ENCODE data around the gene USP36. TPM values are rescaled to one million over a fixed set of nuclear protein-coding genes. Genes with fewer than 3 reads are reported as not detected.
A peak's percentile ranks its signal among the peaks of the same experiment; 100 is the strongest.
"Not testable (repeated sequence)": the region's sequence is repeated elsewhere in the genome, so short reads cannot be mapped to it uniquely, and the experiment has no call there.

The USP36 gene
- total and polyA plus RNA-seq, 3 experiments from 2014 or later = 43.2 to 122 (median 118) TPM

DNA sequence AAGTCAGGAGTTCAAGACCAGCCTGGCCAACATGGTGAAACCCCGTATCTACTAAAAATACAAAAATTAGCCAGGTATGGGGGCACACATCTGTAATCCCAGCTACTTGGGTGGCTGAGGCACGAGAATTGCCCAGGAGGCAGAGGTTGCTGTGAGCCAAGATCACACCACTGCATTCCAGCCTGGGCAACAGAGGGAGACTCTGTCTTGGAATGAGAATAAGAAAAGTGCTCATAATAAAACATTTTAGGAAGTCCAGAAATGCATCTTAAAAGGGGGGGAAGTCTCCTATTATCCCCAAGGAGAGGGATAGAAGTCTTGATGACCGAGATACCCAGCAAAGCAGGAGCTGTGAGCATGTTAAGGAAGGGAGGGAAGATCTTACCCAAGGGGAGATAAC is 26.4 kb upstream of the USP36 start:
- H3K27me3 Mint-ChIP-seq = peaks cover 12 to 20% of the 10 kb centered on the region in 2 donors
- H3K4me3 Mint-ChIP-seq; H3K4me3 ChIP-seq (ENCODE audit: low read length); POLR2A ChIA-PET; H3K27ac ChIP-seq (ENCODE audit: low read depth, low read length); H3K4me1 Mint-ChIP-seq; H3K36me3 Mint-ChIP-seq; H3K9me3 Mint-ChIP-seq; H3K27ac Mint-ChIP-seq; H3K9me3 ChIP-seq (ENCODE audit: low read length); H3K36me3 ChIP-seq (ENCODE audit: insufficient read depth, low read length); DNase-seq; H3K4me1 ChIP-seq (ENCODE audit: insufficient read depth, low read length); H3K27me3 ChIP-seq (ENCODE audit: insufficient read depth, low read length, poor library complexity, severe bottlenecking): not testable (repeated sequence)
- CTCF ChIA-PET = interaction anchor here (1.2 to 3.0 kb wide), 5 partner anchors 11 to 179 kb away, joined by 3 to 21 read pairs (median 7); no protein-coding TSS in a partner anchor

DNA sequence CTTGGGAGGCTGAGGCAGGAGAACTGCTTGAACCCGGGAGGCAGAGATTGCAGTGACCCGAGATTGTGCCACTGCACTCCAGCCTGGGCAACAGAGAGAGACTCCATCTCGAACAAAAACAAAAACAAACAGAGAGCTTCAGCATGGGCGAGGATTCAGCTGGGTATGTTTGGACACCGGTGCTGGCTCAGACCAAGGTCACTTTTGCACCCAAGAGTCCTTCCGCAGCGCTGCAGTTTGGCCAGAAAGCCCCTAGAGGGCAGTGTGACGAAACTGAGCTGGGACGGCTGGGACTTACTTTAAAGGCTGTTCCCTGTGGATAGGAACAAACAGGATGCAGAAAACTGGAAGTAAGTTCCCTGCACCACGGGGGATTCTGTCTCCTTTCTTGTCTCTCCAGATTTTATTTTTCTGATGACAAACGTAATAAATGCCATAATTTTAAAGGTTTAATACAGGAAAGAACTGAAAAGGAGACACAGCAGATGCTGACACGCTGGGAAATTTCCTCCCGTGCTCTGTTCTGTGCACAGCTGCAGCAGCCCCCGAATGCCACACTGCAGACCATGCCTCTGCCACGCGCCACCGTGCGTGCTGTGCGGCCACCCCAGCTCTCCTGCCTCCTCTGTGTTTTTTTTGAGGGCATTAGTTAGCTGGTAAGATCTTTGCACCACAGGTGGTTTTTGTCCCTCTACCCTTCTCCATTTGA is 25.2 kb upstream of the USP36 start:
- Histone ChIP-seq H3K27ac (ENCODE audit: low read depth, low read length) (no peak overlapping the region), H3K27me3 (ENCODE audit: insufficient read depth, low read length, poor library complexity, severe bottlenecking) (no peaks in the 10 kb centered on the region), H3K4me3 (ENCODE audit: low read length) (no peak overlapping the region), H3K9me3 (ENCODE audit: low read length) (no peaks in the 10 kb centered on the region), H3K4me1 (ENCODE audit: insufficient read depth, low read length) (peaks cover 5% of the 10 kb centered on the region), H3K36me3 (ENCODE audit: insufficient read depth, low read length) (no peaks in the 10 kb centered on the region)
- Mint-ChIP-seq H3K36me3 (no peaks in the 10 kb centered on the region), H3K4me1 (peaks cover 0 to 3% (median 0%) of the 10 kb centered on the region in 3 donors), H3K27me3 (peaks cover 17 to 20% of the 10 kb centered on the region in 2 donors), H3K27ac (no peak overlapping the region), H3K4me3 (peak overlapping the region in 1 of 7 donors; percentile 40), H3K9me3 (no peaks in the 10 kb centered on the region)
- ChIA-PET POLR2A (no interaction called here), CTCF (interaction anchor here (0.8 to 3.0 kb wide), 17 partner anchors 9 to 180 kb away, joined by 3 to 21 read pairs (median 4); no protein-coding TSS in a partner anchor)
- DNase-seq = peak; percentile 32 to 71 (median 51)

DNA sequence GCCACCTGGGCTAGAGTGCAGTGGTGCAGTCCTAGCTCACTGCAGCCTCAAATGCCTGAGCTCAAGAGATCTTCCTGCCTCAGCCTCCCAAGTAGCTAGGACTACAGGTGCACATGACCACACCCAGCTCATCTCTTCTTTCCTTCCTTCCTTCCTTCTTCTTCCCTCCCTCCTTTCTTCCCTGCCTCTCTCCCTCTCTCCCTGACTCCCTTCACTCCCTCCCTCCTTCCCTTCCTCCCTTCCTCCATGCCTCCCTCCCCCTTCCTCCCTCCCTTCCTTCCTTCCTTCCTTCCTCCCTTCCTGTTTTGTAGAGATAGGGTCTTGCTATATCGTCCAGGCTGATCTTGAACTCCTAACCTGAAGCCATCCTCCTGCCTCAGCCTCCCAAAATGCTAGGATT is 23.5 kb upstream of the USP36 start:
- Mint-ChIP-seq H3K36me3 (no peaks in the 10 kb centered on the region), H3K27me3 (peaks cover 16 to 20% of the 10 kb centered on the region in 2 donors), H3K4me3 (no peak overlapping the region), H3K4me1 (peaks cover 0 to 3% (median 0%) of the 10 kb centered on the region in 3 donors), H3K27ac (peak overlapping the region in 1 of 8 donors; percentile 82), H3K9me3 (no peaks in the 10 kb centered on the region)
- CTCF ChIA-PET = interaction anchor here (3.0 kb wide), 1 partner anchor 108 kb away, joined by 21 read pairs; no protein-coding TSS in a partner anchor
- Histone ChIP-seq H3K4me3 (ENCODE audit: low read length) (no peak overlapping the region), H3K36me3 (ENCODE audit: insufficient read depth, low read length) (no peaks in the 10 kb centered on the region), H3K4me1 (ENCODE audit: insufficient read depth, low read length) (peaks cover 5% of the 10 kb centered on the region), H3K27me3 (ENCODE audit: insufficient read depth, low read length, poor library complexity, severe bottlenecking) (no peaks in the 10 kb centered on the region), H3K27ac (ENCODE audit: low read depth, low read length) (no peak overlapping the region), H3K9me3 (ENCODE audit: low read length) (no peaks in the 10 kb centered on the region)
- POLR2A ChIA-PET = no interaction called here
- no peak for DNase-seq

DNA sequence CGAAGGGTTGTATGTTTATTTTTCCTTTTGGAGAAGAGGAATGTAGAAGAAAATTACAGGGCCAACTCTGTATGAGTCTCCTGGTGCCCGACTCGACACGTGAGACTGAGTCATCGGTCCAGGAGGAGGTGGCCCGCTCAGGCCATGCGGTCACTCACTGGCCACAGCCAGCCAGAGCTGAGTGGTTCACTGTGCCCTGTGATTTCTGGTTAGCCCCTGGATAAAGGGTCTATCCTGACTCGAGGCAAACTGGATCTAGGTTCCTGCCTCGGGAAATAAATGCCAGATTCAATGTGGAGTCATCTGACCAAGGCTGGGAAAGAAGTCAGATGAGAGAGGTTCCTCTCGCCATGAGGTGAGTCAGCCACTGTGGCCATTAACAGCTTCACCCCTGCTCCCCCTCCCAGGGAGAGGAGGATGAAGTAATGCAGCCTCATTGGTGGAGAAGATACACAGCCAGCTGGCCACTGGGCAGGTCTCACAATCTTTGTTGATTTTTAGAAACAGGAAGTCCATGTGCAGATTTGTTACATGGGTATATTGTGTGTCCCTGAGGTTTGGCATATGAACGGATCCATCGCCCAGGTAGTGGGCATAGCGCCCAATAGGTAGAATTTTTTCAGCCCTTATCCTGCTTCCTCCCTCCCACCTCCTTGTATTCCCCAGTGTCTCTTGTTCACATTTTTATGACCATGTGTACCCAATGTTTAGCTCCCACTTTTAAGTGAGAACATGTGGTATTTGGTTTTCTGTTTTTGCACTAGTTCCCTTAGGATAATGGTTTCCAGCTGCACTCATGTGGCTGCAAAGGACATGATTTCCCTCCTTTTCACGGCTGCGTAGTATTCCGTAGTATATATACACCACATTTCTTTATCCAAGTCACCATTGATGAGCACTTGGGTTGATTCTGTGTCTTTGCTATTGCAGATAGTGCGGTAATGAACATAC is 21.7 kb upstream of the USP36 start:
- Histone ChIP-seq H3K4me1 (ENCODE audit: insufficient read depth, low read length) (peaks cover 5% of the 10 kb centered on the region), H3K4me3 (ENCODE audit: low read length) (no peak overlapping the region), H3K36me3 (ENCODE audit: insufficient read depth, low read length) (no peaks in the 10 kb centered on the region), H3K27ac (ENCODE audit: low read depth, low read length) (no peak overlapping the region), H3K27me3 (ENCODE audit: insufficient read depth, low read length, poor library complexity, severe bottlenecking) (no peaks in the 10 kb centered on the region), H3K9me3 (ENCODE audit: low read length) (no peaks in the 10 kb centered on the region)
- Mint-ChIP-seq H3K27ac (no peak overlapping the region), H3K27me3 (peaks cover 15 to 16% of the 10 kb centered on the region in 2 donors), H3K9me3 (no peaks in the 10 kb centered on the region), H3K4me3 (no peak overlapping the region), H3K4me1 (peaks cover 0 to 3% (median 0%) of the 10 kb centered on the region in 3 donors), H3K36me3 (no peaks in the 10 kb centered on the region)
- no peak for DNase-seq
- ChIA-PET POLR2A (no interaction called here), CTCF (interaction anchor here (1.3 kb wide), 1 partner anchor 108 kb away, joined by 3 read pairs; no protein-coding TSS in a partner anchor)

DNA sequence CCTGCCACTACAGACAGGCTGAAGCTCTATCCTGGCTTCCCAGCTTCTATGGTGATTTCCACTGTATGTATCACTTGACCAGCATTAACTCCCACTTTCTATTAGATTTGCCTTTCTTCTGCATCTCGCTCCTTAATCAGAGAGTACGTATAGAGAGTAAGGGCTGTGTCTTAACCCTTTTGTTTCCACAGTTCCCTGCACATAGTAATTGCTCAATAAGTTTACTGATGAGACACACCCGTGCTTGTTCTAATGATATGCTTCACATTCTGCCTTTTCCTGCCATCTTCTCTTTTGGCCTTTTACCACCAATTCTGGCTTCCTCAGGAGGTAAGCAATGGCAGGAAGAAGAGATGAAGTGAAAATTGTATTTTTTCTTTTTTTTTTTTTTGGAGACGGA is 20.6 kb upstream of the USP36 start:
- no peaks in the 10 kb centered on the region for H3K36me3 ChIP-seq (ENCODE audit: insufficient read depth, low read length)
- H3K9me3 ChIP-seq (ENCODE audit: low read length) = no peaks in the 10 kb centered on the region
- Mint-ChIP-seq H3K4me3 (no peak overlapping the region), H3K9me3 (no peaks in the 10 kb centered on the region), H3K36me3 (no peaks in the 10 kb centered on the region), H3K27ac (no peak overlapping the region), H3K27me3 (peaks cover 14 to 15% of the 10 kb centered on the region in 2 donors), H3K4me1 (peaks cover 0 to 3% (median 0%) of the 10 kb centered on the region in 3 donors)
- no peaks in the 10 kb centered on the region for H3K27me3 ChIP-seq (ENCODE audit: insufficient read depth, low read length, poor library complexity, severe bottlenecking)
- ChIA-PET POLR2A (no interaction called here), CTCF (interaction anchor here (0.6 kb wide), 1 partner anchor 70 kb away, joined by 3 read pairs; no protein-coding TSS in a partner anchor)
- H3K4me3 ChIP-seq (ENCODE audit: low read length) = no peak overlapping the region
- no peak for DNase-seq
- H3K27ac ChIP-seq (ENCODE audit: low read depth, low read length) = no peak overlapping the region
- peaks cover 5% of the 10 kb centered on the region for H3K4me1 ChIP-seq (ENCODE audit: insufficient read depth, low read length)

DNA sequence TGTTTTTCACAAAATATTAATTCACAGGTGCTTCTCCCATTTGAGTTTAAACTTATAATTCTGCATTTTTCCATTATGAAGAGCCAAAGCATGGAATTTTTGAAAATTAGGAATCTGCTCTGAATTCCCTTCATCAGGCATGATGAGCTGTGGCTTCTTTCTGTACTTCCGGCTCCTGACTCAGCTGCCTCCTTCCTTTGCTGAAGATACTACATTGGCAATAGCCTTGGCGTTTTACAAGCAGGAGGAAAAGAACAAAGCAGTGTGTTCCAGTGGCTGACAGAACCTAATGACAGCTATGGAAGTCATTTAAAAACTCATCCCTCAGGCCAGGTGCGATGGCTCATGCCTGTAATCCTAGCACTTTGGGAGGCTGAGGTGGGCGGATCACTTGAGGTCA is 18.4 kb upstream of the USP36 start:
- no peak overlapping the region for H3K27ac Mint-ChIP-seq
- Histone ChIP-seq H3K27ac (ENCODE audit: low read depth, low read length) (no peak overlapping the region), H3K36me3 (ENCODE audit: insufficient read depth, low read length) (no peaks in the 10 kb centered on the region), H3K9me3 (ENCODE audit: low read length) (no peaks in the 10 kb centered on the region), H3K4me1 (ENCODE audit: insufficient read depth, low read length) (no peaks in the 10 kb centered on the region), H3K4me3 (ENCODE audit: low read length) (no peak overlapping the region), H3K27me3 (ENCODE audit: insufficient read depth, low read length, poor library complexity, severe bottlenecking) (no peaks in the 10 kb centered on the region)
- ChIA-PET CTCF (interaction anchor here (0.6 to 2.6 kb wide), 3 partner anchors 15 to 112 kb away, joined by 3 to 9 read pairs (median 3); no protein-coding TSS in a partner anchor), POLR2A (no interaction called here)
- H3K27me3 Mint-ChIP-seq = peaks cover 7 to 12% of the 10 kb centered on the region in 2 donors
- no peaks in the 10 kb centered on the region for H3K9me3 Mint-ChIP-seq
- no peaks in the 10 kb centered on the region for H3K36me3 Mint-ChIP-seq
- H3K4me3 Mint-ChIP-seq = no peak overlapping the region
- DNase-seq = no peak
- H3K4me1 Mint-ChIP-seq = no peaks in the 10 kb centered on the region

DNA sequence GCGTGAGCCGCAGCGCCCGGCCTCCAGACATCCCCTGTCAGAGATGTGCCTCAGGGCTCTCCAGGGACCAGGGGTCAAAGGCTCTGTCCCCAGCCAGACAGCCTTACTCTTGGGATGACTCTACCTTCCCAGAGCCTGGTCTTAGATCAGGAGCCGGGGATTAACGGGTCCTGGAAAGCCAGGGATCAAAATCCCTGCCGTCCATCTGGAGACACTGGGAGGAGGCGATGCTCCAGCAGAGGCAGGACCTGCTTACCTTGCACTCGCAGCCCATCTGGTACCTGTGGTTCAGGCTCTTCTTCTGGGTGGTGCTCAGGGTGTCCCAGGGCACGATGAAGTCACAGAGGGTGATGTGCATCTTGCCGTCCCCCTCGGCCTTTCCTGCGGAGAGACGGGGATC is 16.7 kb upstream of the USP36 start:
- POLR2A ChIA-PET = no interaction called here
- H3K4me3 Mint-ChIP-seq = no peak overlapping the region
- DNase-seq = no peak

More for the DNA sequence above, 16.7 kb upstream of the USP36 start:
- H3K36me3 Mint-ChIP-seq = no peaks in the 10 kb centered on the region
- Histone ChIP-seq H3K27me3 (ENCODE audit: insufficient read depth, low read length, poor library complexity, severe bottlenecking) (no peaks in the 10 kb centered on the region), H3K27ac (ENCODE audit: low read depth, low read length) (no peak overlapping the region), H3K4me3 (ENCODE audit: low read length) (no peak overlapping the region), H3K36me3 (ENCODE audit: insufficient read depth, low read length) (no peaks in the 10 kb centered on the region), H3K4me1 (ENCODE audit: insufficient read depth, low read length) (no peaks in the 10 kb centered on the region), H3K9me3 (ENCODE audit: low read length) (no peaks in the 10 kb centered on the region)
- CTCF ChIA-PET = no interaction called here
- peaks cover 0 to 11% of the 10 kb centered on the region in 2 donors for H3K27me3 Mint-ChIP-seq
- H3K4me1 Mint-ChIP-seq = no peaks in the 10 kb centered on the region
- H3K27ac Mint-ChIP-seq = no peak overlapping the region
- no peaks in the 10 kb centered on the region for H3K9me3 Mint-ChIP-seq

Data from CD8-positive, alpha-beta memory T cell (primary cell).